ENCODE data around the gene ATP13A4.

The ATP13A4 gene

DNA sequence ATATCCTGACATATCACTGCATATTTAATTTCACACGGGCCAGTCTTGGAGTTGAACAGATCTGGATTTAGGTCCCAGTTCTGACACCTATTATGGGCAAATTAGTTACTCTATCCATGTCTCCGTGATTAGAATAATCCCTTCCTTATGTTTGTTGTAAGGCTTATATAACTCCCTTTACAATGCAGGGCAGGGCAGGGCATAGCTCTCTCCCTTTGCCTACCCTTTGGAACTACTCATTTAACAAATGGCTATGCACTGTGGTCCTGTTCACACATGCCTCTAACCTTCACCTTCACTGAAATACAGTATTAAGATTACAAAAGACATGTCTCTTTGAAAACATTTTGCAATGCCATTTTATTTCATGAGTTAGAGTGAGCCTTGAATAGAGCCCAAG lies 151.4 kb downstream of the ATP13A4 start:
- no peak for DNase-seq (ENCODE audit: low read depth in 2 of 2)

DNA sequence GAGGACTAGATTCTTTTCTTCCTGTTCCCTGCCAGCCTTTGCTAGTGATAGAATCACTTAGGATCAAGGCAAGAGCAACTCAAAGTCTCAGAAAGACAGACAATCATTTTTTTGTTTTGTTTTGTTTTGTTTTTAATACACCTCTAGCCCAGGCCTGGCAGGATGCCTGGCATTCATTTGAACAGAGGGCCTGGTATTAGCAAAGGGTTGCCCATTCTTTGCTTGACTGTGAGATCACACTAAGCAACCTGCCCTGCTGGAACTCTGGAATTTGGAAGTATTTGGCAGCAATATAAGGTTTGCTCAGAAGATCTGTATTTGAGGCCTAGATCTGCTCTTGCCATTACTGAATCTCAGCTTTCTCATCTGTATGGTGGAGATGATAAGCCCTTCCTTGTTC lies 154.4 kb downstream of the ATP13A4 start:
- no peak for DNase-seq (ENCODE audit: low read depth in 2 of 2)

- DNase-seq (ENCODE audit: low read depth in 2 of 2): no peak
Measured at GRCh38 chr3:193396451-193397244, 158.0 kb downstream of the ATP13A4 start.

DNA sequence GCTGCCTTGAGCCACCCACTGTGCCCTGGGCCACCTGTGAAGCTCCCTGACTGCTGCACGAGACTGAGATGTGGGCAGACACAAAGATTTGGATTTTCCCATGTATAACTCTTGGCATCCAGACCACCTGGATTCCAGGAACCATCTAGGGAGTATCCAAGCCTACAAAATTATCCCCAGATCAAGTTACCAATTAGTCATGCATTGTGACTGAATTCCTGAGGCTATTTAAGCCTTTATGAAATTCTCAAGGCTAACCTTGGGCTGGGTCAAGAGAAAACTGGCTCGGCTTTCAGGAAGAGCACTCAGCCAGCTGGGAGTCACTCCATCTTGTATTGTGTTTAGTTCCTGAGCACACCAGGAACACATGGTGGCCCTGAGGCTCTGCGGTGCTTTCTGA lies 162.8 kb downstream of the ATP13A4 start:
- no peak for DNase-seq (ENCODE audit: low read depth in 2 of 2)

DNA sequence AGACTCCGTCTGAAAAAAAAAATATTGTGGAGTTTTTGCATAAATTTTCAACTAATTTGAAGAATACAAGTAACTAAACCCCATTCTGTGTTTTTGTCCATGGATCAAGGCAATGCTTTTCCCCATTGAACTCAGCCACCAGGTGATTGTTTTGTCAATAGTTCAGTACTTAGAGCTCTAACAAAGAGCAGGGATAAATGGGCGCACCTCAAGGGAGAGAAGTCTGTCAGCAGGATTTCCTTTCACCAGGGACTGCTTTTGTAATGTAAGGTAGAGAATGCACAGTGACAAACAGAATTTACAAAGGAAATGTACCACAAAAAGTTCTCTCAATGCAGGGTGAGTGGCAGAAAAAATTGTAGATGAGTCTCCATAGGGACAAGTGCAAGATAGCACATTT lies 165.4 kb downstream of the ATP13A4 start:
- no peak for DNase-seq (ENCODE audit: low read depth in 2 of 2)

DNA sequence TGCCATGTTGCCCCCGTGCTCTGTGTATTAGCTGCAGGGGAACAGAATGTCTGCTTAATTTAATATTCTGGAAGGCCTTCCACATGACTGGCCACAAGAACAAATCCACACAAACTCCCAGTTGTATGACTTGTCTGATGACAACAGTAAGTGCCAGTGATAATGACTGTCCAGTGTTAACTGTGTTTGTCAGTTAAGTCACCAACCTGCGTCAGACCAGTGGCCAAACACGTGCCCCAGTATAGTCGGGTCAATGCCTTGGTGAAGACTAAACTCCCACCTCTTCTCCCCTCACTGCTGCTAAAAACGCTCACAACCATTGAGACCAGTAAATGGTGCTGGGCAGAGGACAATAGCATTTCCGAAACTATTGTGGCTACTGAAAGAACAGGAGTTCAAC lies 166.3 kb downstream of the ATP13A4 start:
- no peak for DNase-seq (ENCODE audit: low read depth in 2 of 2)

GRCh38 chr3:193387596-193387995 lies 167.1 kb downstream of the ATP13A4 start:
- DNase-seq (ENCODE audit: low read depth in 2 of 2): no peak

GRCh38 chr3:193378706-193379105 lies 176.0 kb downstream of the ATP13A4 start, which contains the start of gene ATP13A5:
TSS of gene ATP13A5 (minus strand) at chr3:193378753. CDS start at chr3:193378725, 28 bp downstream.
- DNase-seq (ENCODE audit: low read depth in 2 of 2): no peak

DNA sequence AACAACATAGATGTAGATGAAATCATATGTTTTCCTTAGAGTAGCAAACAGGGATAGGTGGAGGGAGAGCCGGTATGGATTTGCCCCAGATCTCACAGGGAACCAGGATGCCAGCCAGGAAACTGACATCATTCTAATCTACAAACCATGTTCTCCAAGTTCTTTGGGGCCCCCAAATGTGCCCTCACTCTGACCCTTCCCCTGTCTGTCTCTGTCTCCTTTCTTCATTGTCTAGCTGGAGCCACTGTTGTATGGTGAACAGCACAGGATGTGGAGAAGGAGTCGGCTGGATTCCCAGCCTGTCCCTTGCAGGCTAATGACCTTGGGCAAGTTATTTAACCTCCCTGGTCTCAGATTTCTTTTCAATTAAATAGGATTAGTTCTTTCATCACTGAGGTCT lies 177.1 kb downstream of the ATP13A4 start:
- DNase-seq (ENCODE audit: low read depth in 2 of 2): no peak

GRCh38 chr3:193375614-193376013 lies 179.1 kb downstream of the ATP13A4 start:
- DNase-seq (ENCODE audit: low read depth in 2 of 2): no peak

- DNase-seq (ENCODE audit: low read depth in 2 of 2): no peak
Measured at GRCh38 chr3:193372783-193373182, 181.9 kb downstream of the ATP13A4 start.

DNA sequence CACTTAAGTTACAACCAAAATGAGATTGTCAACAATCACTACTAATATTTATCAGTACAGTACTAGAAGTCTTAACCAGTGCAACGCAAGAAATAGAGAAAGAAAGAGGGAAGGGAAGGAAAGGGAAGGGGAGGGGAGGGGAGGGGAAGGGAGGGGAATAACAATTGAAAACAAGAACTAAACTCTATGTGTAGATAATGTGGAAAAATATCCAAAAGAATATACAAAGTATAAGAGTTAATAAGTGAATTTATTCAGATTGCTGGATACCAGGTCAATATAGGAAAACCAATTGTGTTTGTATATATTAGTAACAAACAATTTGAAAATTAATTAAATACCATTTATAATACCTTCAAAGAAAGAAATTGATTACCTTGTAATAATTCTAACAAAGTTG lies 186.8 kb downstream of the ATP13A4 start:
- no peak for DNase-seq (ENCODE audit: low read depth in 2 of 2)

- no peak for DNase-seq (ENCODE audit: low read depth in 2 of 2)
Measured at GRCh38 chr3:193357291-193357690, 197.4 kb downstream of the ATP13A4 start.

GRCh38 chr3:193354423-193354822 lies 200.3 kb downstream of the ATP13A4 start:
- DNase-seq (ENCODE audit: low read depth in 2 of 2): no peak

Measured in stimulated activated CD8-positive, alpha-beta memory T cell treated with anti-CD3 and anti-CD28 coated beads, Interleukin-7, amount 100 ng/mL, for 4 hours (primary cell).